HepG2 (cell line): ENCODE results near the gene FAM168A. TPM values are rescaled to one million over a fixed set of nuclear protein-coding genes. Genes with fewer than 3 reads are reported as not detected.

Source experiments
- ATAC-seq: fragments of 200-7000 bp; cut with Tn5 transposase; 3 replicates; pipeline ENCODE4 v1.9.1; 2020; ENCODE audit warnings: mild to moderate bottlenecking, moderate library complexity
- BruUV-seq: library from RNA; stranded (reverse); fragments of 400-500 nt; replicated peaks from 2 replicates; lab custom pipeline; 2021; lab: Mats Ljungman, UMichigan
- CTCF ChIA-PET: fragments of 300-600 bp; formaldehyde crosslinking; extraction: SDS; loops from one replicate; lab custom pipeline; 2021; ENCODE audit warnings: low total read pairs, inconsistent platforms, low intra/inter-chr PET ratio; lab: Yijun Ruan, JAX
- POLR2A ChIA-PET: fragments of 350-600 bp; sonication (Branson Sonifier 250); formaldehyde crosslinking; loops from one replicate; lab custom pipeline; 2020; ENCODE audit warnings: antibody characterized with exemption, inconsistent platforms; lab: Yijun Ruan, JAX
- DNase-seq: peaks from one replicate; pipeline ENCODE4 v3.0.0-alpha.2; 2015; ENCODE audit warnings: low spot score
- FAIRE-seq: peaks from 3 replicates; lab custom pipeline; 2011; peaks lifted over from hg19 to GRCh38; lab: Jason Lieb, UNC
- H2AFZ ChIP-seq: one replicate; pipeline ENCODE4 v1.6.1; 2011; ENCODE audit warnings: low read length, inconsistent platforms
- H3K27ac ChIP-seq: fragments of 300-600 bp; 3 replicates; pipeline ENCODE4 v1.8.0; 2011; ENCODE audit warnings: mixed run types, mild to moderate bottlenecking, mixed read lengths, low read length, inconsistent platforms; ENCODE audit not compliant: insufficient read depth; ENCODE audit errors: extremely low read length
- H3K27me3 ChIP-seq, 2 experiments: fragments of 200-600 bp in 1 of 2; 2 replicates in 1 of 2; 3 replicates in 1 of 2; pipeline versions ENCODE4 v1.6.0 to v1.8.0; 2011; ENCODE audit warnings: low read length in 2 of 2, mild to moderate bottlenecking in 2 of 2, moderate library complexity in 2 of 2, inconsistent platforms in 1 of 2; ENCODE audit not compliant: insufficient read depth in 2 of 2, control insufficient read depth in 1 of 2
- H3K36me3 ChIP-seq, 2 experiments: fragments of 200-600 bp in 1 of 2; replicated peaks in 1 of 2; 2 replicates in 1 of 2; 3 replicates in 1 of 2; pipeline versions ENCODE4 v1.5.1 to v1.8.0; 2011; ENCODE audit warnings: low read length in 2 of 2, inconsistent platforms in 1 of 2; ENCODE audit not compliant: insufficient read depth in 2 of 2, control insufficient read depth in 1 of 2
- H3K4me1 ChIP-seq: 2 replicates; pipeline ENCODE4 v1.5.1; 2012; ENCODE audit warnings: low read length, inconsistent platforms; ENCODE audit not compliant: insufficient read depth
- H3K4me2 ChIP-seq: 2 replicates; pipeline ENCODE4 v1.6.0; 2011; ENCODE audit warnings: low read depth, low read length, inconsistent platforms
- H3K4me3 ChIP-seq, 3 experiments: fragments of 200-600 bp in 1 of 3; sonication (generic), shearing (Covaris generic) in 1 of 3; replicated peaks in 1 of 3; 2 replicates each; pipeline ENCODE4 v1.5.1; 2011 to 2016; ENCODE audit warnings: low read length in 3 of 3, inconsistent platforms in 2 of 3, low read depth in 2 of 3, mild to moderate bottlenecking in 2 of 3, control low read depth in 1 of 3, mixed read lengths in 1 of 3; ENCODE audit not compliant: insufficient read depth in 1 of 3
- H3K79me2 ChIP-seq: one replicate; pipeline ENCODE4 v1.6.1; 2011; ENCODE audit warnings: low read length, inconsistent platforms; ENCODE audit not compliant: insufficient read depth
- H3K9ac ChIP-seq: 2 replicates; pipeline ENCODE4 v1.6.0; 2011; ENCODE audit warnings: mild to moderate bottlenecking, low read depth, low read length, inconsistent platforms; ENCODE audit not compliant: insufficient read depth
- H3K9me3 ChIP-seq: 2 replicates; pipeline ENCODE4 v1.5.1; 2012; ENCODE audit warnings: mild to moderate bottlenecking, low read length
- H4K20me1 ChIP-seq: 2 replicates; pipeline ENCODE4 v1.6.0; 2011; ENCODE audit warnings: inconsistent platforms, mild to moderate bottlenecking, low read length, moderate library complexity; ENCODE audit not compliant: insufficient read depth
- ARNT2 ChIP-seq: sonication (generic); formaldehyde crosslinking; IDR thresholded peaks from 2 replicates; pipeline ENCODE4 v1.8.0; 2022; ENCODE audit warnings: mild to moderate bottlenecking, low read depth, missing genetic modification reagents, moderate library complexity
- BCLAF1 ChIP-seq: fragments of 450-650 bp; IDR thresholded peaks from 2 replicates; pipeline ENCODE4 v1.6.1; 2017; ENCODE audit warnings: mild to moderate bottlenecking
- BORCS8-MEF2B ChIP-seq: sonication (generic); formaldehyde crosslinking; IDR thresholded peaks from 2 replicates; pipeline ENCODE4 v1.8.0; 2022; ENCODE audit warnings: mild to moderate bottlenecking, missing genetic modification reagents
- IRF2 ChIP-seq: IDR thresholded peaks from 2 replicates; pipeline ENCODE4 v1.6.1; 2018; ENCODE audit warnings: missing genetic modification reagents, missing compliant biosample characterization
- KLF11 ChIP-seq: IDR thresholded peaks from 2 replicates; pipeline ENCODE4 v1.6.1; 2016; ENCODE audit warnings: missing compliant biosample characterization
- NKX3-1 ChIP-seq: sonication (generic); formaldehyde crosslinking; IDR thresholded peaks from 2 replicates; pipeline ENCODE4 v1.5.0; 2020; ENCODE audit warnings: missing genetic modification reagents
- RCOR2 ChIP-seq: IDR thresholded peaks from 2 replicates; pipeline ENCODE4 v1.6.1; 2016; ENCODE audit warnings: missing biosample characterization, missing genetic modification reagents
- RFXANK ChIP-seq: IDR thresholded peaks from 2 replicates; pipeline ENCODE4 v1.6.1; 2016
- ZGPAT ChIP-seq: IDR thresholded peaks from 2 replicates; pipeline ENCODE4 v1.6.1; 2016; ENCODE audit warnings: mild to moderate bottlenecking
- ZNF350 ChIP-seq: sonication (generic); formaldehyde crosslinking; IDR thresholded peaks from 2 replicates; pipeline ENCODE4 v1.4.0; 2020; ENCODE audit warnings: mild to moderate bottlenecking, low read depth, missing genetic modification reagents, borderline replicate concordance
- ZNF704 ChIP-seq: sonication (generic); formaldehyde crosslinking; IDR thresholded peaks from 2 replicates; pipeline ENCODE4 v1.8.1; 2023; ENCODE audit warnings: mild to moderate bottlenecking, inconsistent platforms, moderate library complexity, missing genetic modification reagents, borderline replicate concordance
- ZNF761 ChIP-seq: sonication (generic); formaldehyde crosslinking; conservative IDR thresholded peaks from 2 replicates; pipeline ENCODE4 v1.4.0; 2020; ENCODE audit warnings: mild to moderate bottlenecking, missing genetic modification reagents
- ZNF780A ChIP-seq: sonication (generic); formaldehyde crosslinking; IDR thresholded peaks from 2 replicates; pipeline ENCODE4 v1.8.0; 2022; ENCODE audit warnings: mild to moderate bottlenecking, missing genetic modification reagents, moderate library complexity
- WGBS: methylation state at CpG from one replicate; pipeline ENCODE4 v1.1.6; 2017; ENCODE audit warnings: low lambda C conversion rate; 5-methylcytosine and 5-hydroxymethylcytosine counted together
- in situ Hi-C: cut with HindIII; loops from 2 replicates; pipeline ENCODE4 v1.10.0; 2017; ENCODE audit warnings: low pct_unique_long_range_greater_than_20kb; ENCODE audit not compliant: extremely low pct_ligation_motif_present
- intact Hi-C: fragments of 100-400 bp; cut with micrococcal nuclease; formaldehyde crosslinking; loops from one replicate; pipeline ENCODE4 v1.10.0; 2022; ENCODE audit not compliant: unreplicated experiment
- polyA plus RNA-seq, 8 experiments: library from polyadenylated mRNA; depleted of rRNA in 3 of 8; stranded (reverse) in 7 of 8; unstranded in 1 of 8; fragments of >200 nt; fragmentation: Illumina TruSeq in 4 of 8; extraction: Trizol in 4 of 8; gene quantifications; 2 replicates each; pipeline versions ENCODE4 v1.2.1 to v1.2.3, GENCODE V29; 2011 to 2016; ENCODE audit warnings: low read depth in 4 of 8, missing spikeins in 1 of 8, mixed read lengths in 1 of 8; ENCODE audit not compliant: insufficient read depth in 1 of 8
- total RNA-seq, 5 experiments: library from RNA; depleted of rRNA; stranded (reverse); fragments of >200 nt; fragmentation: Illumina TruSeq; extraction: Trizol; gene quantifications; 2 replicates each; pipeline ENCODE4 v1.2.3, GENCODE V29; 2016; ENCODE audit warnings: low read depth in 1 of 5
- TF ChIP-seq, protein P1 (sequence below): sonication (generic); formaldehyde crosslinking; IDR thresholded peaks from 2 replicates; pipeline ENCODE4 v1.5.1; 2020; ENCODE audit warnings: missing genetic modification reagents, mild to moderate bottlenecking, borderline replicate concordance

The FAM168A gene
- total and polyA plus RNA-seq, 2 of the 13 experiments (the other 11 are each of a cell fraction or from before 2014, with no cell fraction given), result 13.9 to 15.8 TPM

DNA sequence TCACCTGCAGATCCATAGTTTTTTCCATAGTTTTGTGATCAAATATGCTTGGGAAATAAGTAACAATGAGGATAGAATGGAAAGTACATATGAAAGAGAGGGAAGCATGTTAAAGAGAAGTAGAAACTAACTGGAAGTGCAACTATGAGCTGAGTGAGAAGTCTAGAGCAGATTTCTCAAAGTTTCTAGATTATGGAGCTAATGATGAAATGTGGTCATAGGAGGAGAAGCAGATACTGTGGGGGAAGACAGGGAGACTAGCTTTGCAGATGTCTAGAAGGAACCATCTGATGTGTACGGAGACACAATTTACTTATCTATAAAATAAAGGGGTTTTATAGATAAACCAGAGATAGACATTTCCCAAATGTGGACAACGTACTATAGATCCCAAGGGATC, 184.7 kb downstream of the FAM168A start:
- Histone ChIP-seq H3K27me3 (no peaks in the 10 kb centered on the region), H3K79me2 (no peaks in the 10 kb centered on the region), H3K9me3 (no peaks in the 10 kb centered on the region), H3K9ac (no peak overlapping the region), H4K20me1 (no peaks in the 10 kb centered on the region), H3K36me3 (peaks cover 9 to 19% of the 10 kb centered on the region in 2 experiments; a peak in 4 of 5 replicates), H3K4me3 (no peak overlapping the region), H3K4me2 (no peak overlapping the region), H3K4me1 (peaks cover 23% of the 10 kb centered on the region), H2AFZ (no peak overlapping the region), H3K27ac (no peak overlapping the region)
- no TSS peak for BruUV-seq
- TF ChIP-seq IRF2 (CRISPR knock-in tag) (no peak), BCLAF1 (no peak), ARNT2 (CRISPR knock-in tag) (no peak), ZNF761 (CRISPR knock-in tag) (no peak), NKX3-1 (CRISPR knock-in tag) (no peak), KLF11 (no peak), ZNF780A (no peak), ZNF704 (CRISPR knock-in tag) (no peak), RCOR2 (CRISPR knock-in tag) (no peak), RFXANK (CRISPR knock-in tag) (no peak), ZGPAT (CRISPR knock-in tag) (no peak), ZNF350 (no peak), BORCS8-MEF2B (CRISPR knock-in tag) (no peak)
- TF ChIP-seq, protein P1, sequence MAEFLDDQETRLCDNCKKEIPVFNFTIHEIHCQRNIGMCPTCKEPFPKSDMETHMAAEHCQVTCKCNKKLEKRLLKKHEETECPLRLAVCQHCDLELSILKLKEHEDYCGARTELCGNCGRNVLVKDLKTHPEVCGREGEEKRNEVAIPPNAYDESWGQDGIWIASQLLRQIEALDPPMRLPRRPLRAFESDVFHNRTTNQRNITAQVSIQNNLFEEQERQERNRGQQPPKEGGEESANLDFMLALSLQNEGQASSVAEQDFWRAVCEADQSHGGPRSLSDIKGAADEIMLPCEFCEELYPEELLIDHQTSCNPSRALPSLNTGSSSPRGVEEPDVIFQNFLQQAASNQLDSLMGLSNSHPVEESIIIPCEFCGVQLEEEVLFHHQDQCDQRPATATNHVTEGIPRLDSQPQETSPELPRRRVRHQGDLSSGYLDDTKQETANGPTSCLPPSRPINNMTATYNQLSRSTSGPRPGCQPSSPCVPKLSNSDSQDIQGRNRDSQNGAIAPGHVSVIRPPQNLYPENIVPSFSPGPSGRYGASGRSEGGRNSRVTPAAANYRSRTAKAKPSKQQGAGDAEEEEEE (CRISPR knock-in tag), result no peak
- in situ Hi-C loops (no loop called here), intact Hi-C loops (no loop called here)
- ChIA-PET CTCF (no interaction called here), POLR2A (no interaction called here)
- 97% methylated on average over 2 of the region's 2 CpGs for WGBS
- ATAC-seq (no peak), DNase-seq (no peak), FAIRE-seq (no peak)
